GM19238 (cell line): Measurements from ENCODE around the gene GHRL.

Source experiments
- DNase-seq: peaks from one replicate; pipeline ENCODE4 v3.0.0; 2011; ENCODE audit warnings: low spot score; ENCODE audit not compliant: insufficient read length

Gene GHRL

GRCh38 chr3:10327592-10327991, 34.8 kb upstream of the GHRL start:
- no peak for DNase-seq

- no peak for DNase-seq
These were observed 29.6 kb upstream of the GHRL start for GRCh38 chr3:10322352-10322710.

- DNase-seq, result no peak
These were observed 29.0 kb upstream of the GHRL start for GRCh38 chr3:10321630-10322351.

- DNase-seq, result no peak
These were observed 27.6 kb upstream of the GHRL start for GRCh38 chr3:10320320-10320677.

GRCh38 chr3:10319804-10320203, 27.1 kb upstream of the GHRL start:
- DNase-seq, result no peak

GRCh38 chr3:10319251-10319650, 26.5 kb upstream of the GHRL start:
- DNase-seq, result no peak

GRCh38 chr3:10317961-10318350, 25.2 kb upstream of the GHRL start:
- DNase-seq, result no peak

- no peak for DNase-seq
These were observed 24.7 kb upstream of the GHRL start for GRCh38 chr3:10317311-10317960.

- no peak for DNase-seq
These were observed 23.1 kb upstream of the GHRL start for GRCh38 chr3:10315771-10316344.

GRCh38 chr3:10315101-10315500, 22.4 kb upstream of the GHRL start:
- DNase-seq, result no peak

GRCh38 chr3:10312861-10313260, 20.1 kb upstream of the GHRL start:
- DNase-seq, result no peak

GRCh38 chr3:10312391-10312790, 19.6 kb upstream of the GHRL start:
- DNase-seq, result no peak

- no peak for DNase-seq
These were observed 19.0 kb upstream of the GHRL start for GRCh38 chr3:10311710-10312109.

GRCh38 chr3:10310578-10310977, 17.8 kb upstream of the GHRL start:
- no peak for DNase-seq

GRCh38 chr3:10309736-10310135, 17.0 kb upstream of the GHRL start:
- no peak for DNase-seq

- DNase-seq, result no peak
These were observed 15.9 kb upstream of the GHRL start for GRCh38 chr3:10308678-10309077.

GRCh38 chr3:10306156-10306555, 13.4 kb upstream of the GHRL start:
- no peak for DNase-seq

- DNase-seq, result no peak
These were observed 12.7 kb upstream of the GHRL start for GRCh38 chr3:10305331-10305902.

GRCh38 chr3:10304905-10305304, 12.2 kb upstream of the GHRL start:
- DNase-seq, result no peak

- no peak for DNase-seq
These were observed 11.0 kb upstream of the GHRL start for GRCh38 chr3:10303785-10304184.

GRCh38 chr3:10303105-10303504, 10.4 kb upstream of the GHRL start:
- DNase-seq, result no peak

- DNase-seq, result no peak
These were observed 7.3 kb upstream of the GHRL start for GRCh38 chr3:10300087-10300486.

- DNase-seq, result peak; percentile 27
These were observed 6.9 kb upstream of the GHRL start for GRCh38 chr3:10299679-10300078.
